Heart left ventricle (tissue), 16 donors: Measurements from ENCODE around the gene SLC49A3. TPM values are rescaled to one million over a fixed set of nuclear protein-coding genes. Genes with fewer than 3 reads are reported as not detected.
A peak's percentile ranks its signal among the peaks of the same experiment; 100 is the strongest.

Source experiments
- ATAC-seq, 4 donors: fragments of 200-7000 bp; cut with Tn5 transposase; one replicate each; pipeline ENCODE4 v1.9.1; 2020 to 2022; ENCODE audit warnings: moderate library complexity in 4 of 4, mild to moderate bottlenecking in 3 of 4, moderate number of reproducible peaks in 1 of 4
- DNase-seq, 5 donors: peaks; one replicate each; pipeline ENCODE4 v3.0.0-alpha.2; 2020
- H3K27ac ChIP-seq, 12 donors: fragments of 200-600 bp; sonication (generic) in 4 of 12; one replicate each; pipeline versions ENCODE4 v1.5.0 to v1.8.0; 2016 to 2022; ENCODE audit warnings: mild to moderate bottlenecking in 2 of 12
- H3K27me3 ChIP-seq, 9 donors: fragments of 200-600 bp; sonication (generic) in 2 of 9; one replicate each; pipeline versions ENCODE4 v1.5.1 to v1.8.0; 2016 to 2022; ENCODE audit warnings: mild to moderate bottlenecking in 3 of 9
- H3K36me3 ChIP-seq, 9 donors: fragments of 200-600 bp; sonication (generic) in 2 of 9; one replicate each; pipeline versions ENCODE4 v1.5.0 to v1.8.0; 2018 to 2022; ENCODE audit warnings: mild to moderate bottlenecking in 2 of 9
- H3K4me1 ChIP-seq, 12 donors: fragments of 200-600 bp; sonication (generic) in 4 of 12; one replicate each; pipeline versions ENCODE4 v1.5.0 to v1.8.0; 2016 to 2022; ENCODE audit warnings: mild to moderate bottlenecking in 3 of 12
- H3K4me3 ChIP-seq, 12 donors: fragments of 200-600 bp; sonication (generic) in 4 of 12; one replicate each; pipeline versions ENCODE4 v1.5.0 to v1.8.0; 2017 to 2022; ENCODE audit warnings: mild to moderate bottlenecking in 9 of 12, moderate library complexity in 4 of 12
- H3K9me3 ChIP-seq, 12 donors: fragments of 200-600 bp; sonication (generic) in 4 of 12; one replicate each; pipeline versions ENCODE4 v1.5.0 to v1.8.0; 2016 to 2022; ENCODE audit warnings: mild to moderate bottlenecking in 1 of 12
- CTCF ChIP-seq, 12 donors: fragments of 200-600 bp; sonication (generic) in 4 of 12; IDR thresholded peaks; one replicate each; pipeline versions ENCODE4 v1.5.0 to v1.8.0; 2018 to 2022; ENCODE audit warnings: antibody characterized with exemption in 12 of 12, mild to moderate bottlenecking in 5 of 12
- POLR2A ChIP-seq, 2 donors: fragments of 450-650 bp; IDR thresholded peaks; one replicate each; pipeline ENCODE4 v1.6.1; 2017; ENCODE audit warnings: antibody characterized with exemption in 2 of 2, mild to moderate bottlenecking in 2 of 2, moderate library complexity in 2 of 2
- WGBS, 4 donors: extraction: QIAGEN DNeasy Blood & Tissue Kit in 2 of 4; methylation state at CpG; one replicate each; pipeline versions ENCODE4 v1.1.5 to v1.1.7; 2013 to 2018; 5-methylcytosine and 5-hydroxymethylcytosine counted together
- intact Hi-C, 10 donors: fragments of 100-400 bp; cut with DNase I; formaldehyde crosslinking; loops; one replicate each; pipeline versions ENCODE4 v1.11.1 to v1.14.2; 2022
- polyA plus RNA-seq, 2 donors: library from polyadenylated mRNA; stranded (reverse); fragments of 200-250 nt; gene quantifications; one replicate each; pipeline ENCODE4 v1.2.3, GENCODE V29; 2013
- total RNA-seq, 9 donors: library from RNA; depleted of rRNA in 2 of 9; stranded (reverse); fragments of >200 nt in 2 of 9; fragmentation: NEBNext Ultra II Directional in 3 of 9; extraction: Animal tissue kit (Norgen Biotek cat#: 25700) in 3 of 9; gene quantifications; one replicate each; pipeline versions ENCODE4 v1.1.0 to v1.2.4, GENCODE V29; 2016 to 2023
- donor health status: ischemic (EF 13 %, LVEDD 7.1; RV severe dilation, severe dysfunction).
- donor health status: healthy with polysubstance abuse.
- donor health status: DM: no; HTN: yes; CAD: no.
- donor health status: DM: no; HTN: no; CAD: no.
- donor health status: ischemic (EF 25% LVEDD 6.9; RV normal size, moderate dysfunction).
- donor health status: ischemic (EF 25% LVEDD 5.7; RV mildly dilated, moderate dysfunction).
- donor health status: healthy.
- donor health status: DM: yes; HTN: yes; CAD: no.
- donor health status: ischemic (EF 35%, LVEDD 5.7; RV mildly dilated, moderate dysfunction).
- donor health status: nonischemic (EF 11% LVEDD 7.7; RV severe dilation, severe dysfunction).
- donor health status: DM: yes; HTN: yes; CAD: no.
- donor health status: PGD.
- donor health status: ischemic (EF 29% LVEDD 5.4; RV normal size, mild dysfunction).
- donor health status: nonischemic (EF 23%, LVEDD 6.1; RV moderate dilation, normal function).

Gene SLC49A3
- total and polyA plus RNA-seq, 11 donors: 5.2 to 20.5 (median 8.9) TPM

- Histone ChIP-seq H3K4me1 (peaks cover 5 to 37% (median 18%) of the 10 kb centered on the region in 12 donors), H3K27ac (no peak overlapping the region), H3K4me3 (no peak overlapping the region), H3K36me3 (peaks cover 0 to 12% (median 0%) of the 10 kb centered on the region in 9 donors), H3K27me3 (no peaks in the 10 kb centered on the region), H3K9me3 (no peaks in the 10 kb centered on the region)
- peak in 1 of 5 donors; percentile 12 for DNase-seq
- intact Hi-C loops: no loop called here
- no peak for TF ChIP-seq POLR2A (IDR thresholded peaks at IDR 0.05)
- TF ChIP-seq CTCF (IDR thresholded peaks at IDR 0.05): no peak
- 67 to 73% (median 71%) methylated on average over 7 to 9 of the region's 9 CpGs for WGBS, 4 donors
- ATAC-seq: no peak
Measured at GRCh38 chr4:710116-710515, 21.2 kb upstream of the SLC49A3 start.

GRCh38 chr4:709348-709747 is 20.4 kb upstream of the SLC49A3 start:
- intact Hi-C loops: no loop called here
- ATAC-seq: no peak
- H3K4me3 ChIP-seq: no peak overlapping the region
- 93 to 97% (median 96%) methylated on average over 6 of the region's 6 CpGs for WGBS, 4 donors
- H3K36me3 ChIP-seq: peaks cover 0 to 9% (median 0%) of the 10 kb centered on the region in 9 donors
- no peaks in the 10 kb centered on the region for H3K9me3 ChIP-seq
- no peak overlapping the region for H3K27ac ChIP-seq
- no peak for TF ChIP-seq CTCF (IDR thresholded peaks at IDR 0.05)
- no peak for TF ChIP-seq POLR2A (IDR thresholded peaks at IDR 0.05)
- no peak for DNase-seq
- no peaks in the 10 kb centered on the region for H3K27me3 ChIP-seq
- H3K4me1 ChIP-seq: peaks cover 5 to 36% (median 19%) of the 10 kb centered on the region in 12 donors

GRCh38 chr4:708631-708933 is 19.6 kb upstream of the SLC49A3 start:
- no peaks in the 10 kb centered on the region for H3K27me3 ChIP-seq
- DNase-seq (no peak), ATAC-seq (no peak)
- no peaks in the 10 kb centered on the region for H3K9me3 ChIP-seq
- H3K4me1 ChIP-seq: peaks cover 5 to 36% (median 19%) of the 10 kb centered on the region in 12 donors
- TF ChIP-seq POLR2A (IDR thresholded peaks at IDR 0.05): no peak
- TF ChIP-seq CTCF (IDR thresholded peaks at IDR 0.05): no peak
- H3K27ac ChIP-seq: no peak overlapping the region
- 66 to 78% (median 72%) methylated on average over 6 of the region's 6 CpGs for WGBS, 4 donors
- H3K4me3 ChIP-seq: no peak overlapping the region
- intact Hi-C loops: no loop called here
- peaks cover 0 to 3% (median 0%) of the 10 kb centered on the region in 9 donors for H3K36me3 ChIP-seq

- no peak overlapping the region for H3K27ac ChIP-seq
- peaks cover 0 to 3% (median 0%) of the 10 kb centered on the region in 9 donors for H3K36me3 ChIP-seq
- no peaks in the 10 kb centered on the region for H3K27me3 ChIP-seq
- 60 to 87% (median 76%) methylated on average over 2 to 11 of the region's 11 CpGs for WGBS, 4 donors
- H3K4me3 ChIP-seq: no peak overlapping the region
- no peaks in the 10 kb centered on the region for H3K9me3 ChIP-seq
- peak in 1 of 5 donors; percentile 62 for DNase-seq
- peaks cover 5 to 36% (median 19%) of the 10 kb centered on the region in 12 donors for H3K4me1 ChIP-seq
- ATAC-seq: no peak
- TF ChIP-seq POLR2A (IDR thresholded peaks at IDR 0.05) (no peak), CTCF (IDR thresholded peaks at IDR 0.05) (no peak)
- intact Hi-C loops: no loop called here
Measured at GRCh38 chr4:707929-708630, 19.1 kb upstream of the SLC49A3 start.
